COLO668 (cell line): ENCODE data around the gene HMG20A.

Source experiments
- DNase-seq: peaks from one replicate; lab custom pipeline; 2025; ENCODE audit not compliant: unreplicated experiment; lab: John Stamatoyannopoulos, UW

Gene HMG20A

GRCh38 chr15:77515613-77516012 is 94.9 kb downstream of the HMG20A start:
- no peak for DNase-seq

GRCh38 chr15:77516076-77516475 is 95.4 kb downstream of the HMG20A start:
- DNase-seq: no peak

- no peak for DNase-seq
Measured at GRCh38 chr15:77516786-77517185, 96.1 kb downstream of the HMG20A start.

- DNase-seq: no peak
Measured at GRCh38 chr15:77517579-77517978, 96.9 kb downstream of the HMG20A start.

- DNase-seq: no peak
Measured at GRCh38 chr15:77518458-77518857, 97.8 kb downstream of the HMG20A start.

- DNase-seq: no peak
Measured at GRCh38 chr15:77519540-77519939, 98.9 kb downstream of the HMG20A start.

- DNase-seq: no peak
Measured at GRCh38 chr15:77521206-77521605, 100.5 kb downstream of the HMG20A start.

- no peak for DNase-seq
Measured at GRCh38 chr15:77525400-77525811, 104.7 kb downstream of the HMG20A start.

- DNase-seq: no peak
Measured at GRCh38 chr15:77525907-77526594, 105.4 kb downstream of the HMG20A start.

- no peak for DNase-seq
Measured at GRCh38 chr15:77526595-77527163, 106.0 kb downstream of the HMG20A start.

- DNase-seq: peak; percentile 16
Measured at GRCh38 chr15:77527164-77527778, 106.6 kb downstream of the HMG20A start.

GRCh38 chr15:77527831-77528231 is 107.1 kb downstream of the HMG20A start:
- no peak for DNase-seq

GRCh38 chr15:77528290-77528967 is 107.7 kb downstream of the HMG20A start:
- DNase-seq: no peak

- no peak for DNase-seq
Measured at GRCh38 chr15:77528968-77529319, 108.3 kb downstream of the HMG20A start.

GRCh38 chr15:77529394-77530159 is 108.9 kb downstream of the HMG20A start:
- DNase-seq: no peak

- DNase-seq: no peak
Measured at GRCh38 chr15:77530576-77530975, 109.9 kb downstream of the HMG20A start.

- no peak for DNase-seq
Measured at GRCh38 chr15:77531191-77532000, 110.7 kb downstream of the HMG20A start.

- DNase-seq: no peak
Measured at GRCh38 chr15:77532067-77532710, 111.5 kb downstream of the HMG20A start.

- no peak for DNase-seq
Measured at GRCh38 chr15:77532846-77533245, 112.2 kb downstream of the HMG20A start.
